WTC11 (cell line): ENCODE measurements around the gene CAAP1. TPM values are rescaled to one million over a fixed set of nuclear protein-coding genes. Genes with fewer than 3 reads are reported as not detected.

Experiments used
- ATAC-seq: fragments of 200-7000 bp; cut with Tn5 transposase; 2 replicates; pipeline ENCODE4 v1.10.0; 2021; ENCODE audit warnings: mild to moderate bottlenecking, moderate library complexity
- CTCF ChIA-PET: fragments of 300-600 bp; sonication (Branson Sonifier 250); formaldehyde crosslinking; loops from one replicate; lab custom pipeline; 2021; ENCODE audit warnings: antibody characterized with exemption; lab: Charles Lee
- POLR2A ChIA-PET: fragments of 350-600 bp; sonication (Branson Sonifier 250); formaldehyde crosslinking; loops from one replicate; lab custom pipeline; 2021; ENCODE audit warnings: antibody characterized with exemption; lab: Charles Lee
- DNase-seq: peaks from one replicate; pipeline ENCODE4 v3.0.0; 2021; ENCODE audit warnings: low spot score
- H3K27ac Mint-ChIP-seq: 2 replicates; pipeline ENCODE4 v1.8.0; 2021; ENCODE audit warnings: mixed read lengths
- H3K27me3 Mint-ChIP-seq: 2 replicates; pipeline ENCODE4 v1.8.0; 2021; ENCODE audit warnings: low read depth, mild to moderate bottlenecking, moderate library complexity, mixed read lengths
- H3K36me3 Mint-ChIP-seq: 2 replicates; pipeline ENCODE4 v1.8.0; 2021; ENCODE audit warnings: mixed read lengths
- H3K4me1 Mint-ChIP-seq: 2 replicates; pipeline ENCODE4 v1.8.0; 2022; ENCODE audit warnings: mixed read lengths
- H3K4me3 Mint-ChIP-seq: 2 replicates; pipeline ENCODE4 v1.8.0; 2021; ENCODE audit warnings: mild to moderate bottlenecking, moderate library complexity, mixed read lengths
- H3K9me3 Mint-ChIP-seq: 2 replicates; pipeline ENCODE4 v1.8.0; 2021; ENCODE audit warnings: mixed read lengths
- AR ChIP-seq: fragments of 250-450 bp; sonication (Bioruptor Pico); IDR thresholded peaks from 2 replicates; pipeline ENCODE4 v1.9.0; 2021; ENCODE audit warnings: mild to moderate bottlenecking
- ATF2 ChIP-seq: sonication (generic); formaldehyde crosslinking; IDR thresholded peaks from 2 replicates; pipeline ENCODE4 v1.8.1; 2022; ENCODE audit warnings: low read depth, missing genetic modification reagents, borderline replicate concordance
- CBFB ChIP-seq: sonication (generic); formaldehyde crosslinking; IDR thresholded peaks from 2 replicates; pipeline ENCODE4 v1.8.1; 2022; ENCODE audit warnings: mild to moderate bottlenecking, low read depth, missing genetic modification reagents
- CREM ChIP-seq: sonication (generic); formaldehyde crosslinking; IDR thresholded peaks from 2 replicates; pipeline ENCODE4 v1.8.1; 2022; ENCODE audit warnings: mild to moderate bottlenecking, missing genetic modification reagents, moderate library complexity
- FOXJ3 ChIP-seq: sonication (generic); formaldehyde crosslinking; IDR thresholded peaks from 2 replicates; pipeline ENCODE4 v1.9.0; 2021; ENCODE audit warnings: missing genetic modification reagents, mild to moderate bottlenecking, borderline replicate concordance
- GTF2I ChIP-seq: fragments of 250-450 bp; sonication (Bioruptor Pico); conservative IDR thresholded peaks from 2 replicates; pipeline ENCODE4 v1.4.0; 2021; ENCODE audit warnings: mild to moderate bottlenecking
- HMGA2 ChIP-seq: fragments of 250-450 bp; sonication (Bioruptor Pico); IDR thresholded peaks from 2 replicates; pipeline ENCODE4 v1.4.0; 2021; ENCODE audit warnings: mild to moderate bottlenecking, moderate library complexity
- IRF2 ChIP-seq: sonication (generic); formaldehyde crosslinking; IDR thresholded peaks from 2 replicates; pipeline ENCODE4 v1.8.0; 2022; ENCODE audit warnings: low read depth, missing genetic modification reagents, borderline replicate concordance
- JAZF1 ChIP-seq: fragments of 250-450 bp; sonication (Bioruptor Pico); IDR thresholded peaks from 2 replicates; pipeline ENCODE4 v1.9.0; 2021; ENCODE audit warnings: moderate library complexity, mild to moderate bottlenecking, inconsistent platforms
- JUN ChIP-seq: sonication (generic); formaldehyde crosslinking; IDR thresholded peaks from 2 replicates; pipeline ENCODE4 v1.8.0; 2023; ENCODE audit warnings: mild to moderate bottlenecking, missing genetic modification reagents
- MAX ChIP-seq: sonication (generic); formaldehyde crosslinking; IDR thresholded peaks from 2 replicates; pipeline ENCODE4 v1.8.0; 2022; ENCODE audit warnings: mild to moderate bottlenecking, missing genetic modification reagents
- NFE2L1 ChIP-seq: sonication (generic); formaldehyde crosslinking; IDR thresholded peaks from 2 replicates; pipeline ENCODE4 v1.8.1; 2023; ENCODE audit warnings: missing genetic modification reagents
- NFYB ChIP-seq: sonication (generic); formaldehyde crosslinking; conservative IDR thresholded peaks from 2 replicates; pipeline ENCODE4 v1.8.0; 2022; ENCODE audit warnings: low read depth, missing genetic modification reagents
- NR3C1 ChIP-seq: sonication (generic); formaldehyde crosslinking; conservative IDR thresholded peaks from 2 replicates; pipeline ENCODE4 v1.8.1; 2023; ENCODE audit warnings: low read depth, mild to moderate bottlenecking, missing genetic modification reagents
- PRRX2 ChIP-seq: fragments of 250-450 bp; sonication (Bioruptor Pico); IDR thresholded peaks from 2 replicates; pipeline ENCODE4 v1.8.0; 2021; ENCODE audit warnings: mild to moderate bottlenecking
- SOX15 ChIP-seq: fragments of 250-450 bp; sonication (Bioruptor Pico); IDR thresholded peaks from 2 replicates; pipeline ENCODE4 v1.9.0; 2021; ENCODE audit warnings: mild to moderate bottlenecking
- USF2 ChIP-seq: sonication (generic); formaldehyde crosslinking; IDR thresholded peaks from 2 replicates; pipeline ENCODE4 v1.8.1; 2023; ENCODE audit warnings: mild to moderate bottlenecking, missing genetic modification reagents, moderate library complexity
- ZBTB21 ChIP-seq: sonication (generic); formaldehyde crosslinking; IDR thresholded peaks from 2 replicates; pipeline ENCODE4 v1.8.1; 2023; ENCODE audit warnings: mild to moderate bottlenecking, missing genetic modification reagents, borderline replicate concordance
- ZBTB43 ChIP-seq: sonication (generic); formaldehyde crosslinking; IDR thresholded peaks from 2 replicates; pipeline ENCODE4 v1.8.1; 2023; ENCODE audit warnings: mild to moderate bottlenecking, missing genetic modification reagents
- ZNF232 ChIP-seq: sonication (generic); formaldehyde crosslinking; IDR thresholded peaks from 2 replicates; pipeline ENCODE4 v1.8.0; 2022; ENCODE audit warnings: mild to moderate bottlenecking, missing genetic modification reagents
- ZNF263 ChIP-seq: sonication (generic); formaldehyde crosslinking; IDR thresholded peaks from 2 replicates; pipeline ENCODE4 v1.8.1; 2022; ENCODE audit warnings: low read depth, mild to moderate bottlenecking, moderate library complexity, missing genetic modification reagents
- ZNF281 ChIP-seq: sonication (generic); formaldehyde crosslinking; IDR thresholded peaks from 2 replicates; pipeline ENCODE4 v1.8.0; 2023; ENCODE audit warnings: mild to moderate bottlenecking, missing genetic modification reagents
- ZNF317 ChIP-seq: sonication (generic); formaldehyde crosslinking; IDR thresholded peaks from 2 replicates; pipeline ENCODE4 v1.8.1; 2023; ENCODE audit warnings: low read depth, mild to moderate bottlenecking, moderate library complexity, missing genetic modification reagents, borderline replicate concordance
- ZNF396 ChIP-seq: fragments of 250-450 bp; sonication (Bioruptor Pico); IDR thresholded peaks from 2 replicates; pipeline ENCODE4 v1.8.0; 2021; ENCODE audit warnings: mild to moderate bottlenecking, moderate library complexity, borderline replicate concordance
- ZNF512 ChIP-seq: sonication (generic); formaldehyde crosslinking; IDR thresholded peaks from 2 replicates; pipeline ENCODE4 v1.8.1; 2022; ENCODE audit warnings: missing genetic modification reagents, borderline replicate concordance
- total RNA-seq: library from RNA; stranded (reverse); gene quantifications from 3 replicates; pipeline ENCODE4 v1.2.3, GENCODE V29; 2021

The CAAP1 gene
- total RNA-seq, 1 experiment from 2014 or later = 45.4 TPM

- no peak for TF ChIP-seq ZNF396 (CRISPR knock-in tag)
- no peak for TF ChIP-seq IRF2 (CRISPR knock-in tag)
- TF ChIP-seq ATF2 (CRISPR knock-in tag) = no peak
- TF ChIP-seq JUN = no peak
- TF ChIP-seq CREM (CRISPR knock-in tag) = no peak
- TF ChIP-seq HMGA2 (CRISPR knock-in tag) = no peak
- no peak for TF ChIP-seq ZNF281 (CRISPR knock-in tag)
- TF ChIP-seq NFYB = no peak
- TF ChIP-seq, all 79 proteins: peak for 0
Observed at GRCh38 chr9:26925609-26926008, 33.0 kb upstream of the CAAP1 start (continued).

GRCh38 chr9:26919698-26920097 lies 27.1 kb upstream of the CAAP1 start:
- ChIA-PET POLR2A (no interaction called here), CTCF (no interaction called here)
- DNase-seq (no peak), ATAC-seq (no peak)
- H3K36me3 Mint-ChIP-seq = peaks cover 73% of the 10 kb centered on the region
- no peaks in the 10 kb centered on the region for H3K27me3 Mint-ChIP-seq
- no peak overlapping the region for H3K4me3 Mint-ChIP-seq
- H3K9me3 Mint-ChIP-seq = no peaks in the 10 kb centered on the region
- TF ChIP-seq USF2 (CRISPR knock-in tag) (no peak), NR3C1 (CRISPR knock-in tag) (no peak), GTF2I (CRISPR knock-in tag) (no peak), HMGA2 (CRISPR knock-in tag) (no peak), JAZF1 (no peak), ZNF263 (CRISPR knock-in tag) (no peak), ZNF317 (CRISPR knock-in tag) (no peak), SOX15 (CRISPR knock-in tag) (no peak), PRRX2 (CRISPR knock-in tag) (no peak), ZNF232 (CRISPR knock-in tag) (no peak)
- no peaks in the 10 kb centered on the region for H3K4me1 Mint-ChIP-seq
- H3K27ac Mint-ChIP-seq = no peak overlapping the region

- no peak for DNase-seq
- Mint-ChIP-seq H3K4me3 (no peak overlapping the region), H3K9me3 (no peaks in the 10 kb centered on the region), H3K27ac (no peak overlapping the region), H3K36me3 (peaks cover 42% of the 10 kb centered on the region), H3K4me1 (no peaks in the 10 kb centered on the region), H3K27me3 (no peaks in the 10 kb centered on the region)
- ChIA-PET POLR2A (no interaction called here), CTCF (no interaction called here)
- ATAC-seq = no peak
- TF ChIP-seq NFE2L1 (CRISPR knock-in tag) = no peak
- TF ChIP-seq ZBTB43 (CRISPR knock-in tag) = no peak
- no peak for TF ChIP-seq CBFB (CRISPR knock-in tag)
- no peak for TF ChIP-seq AR (CRISPR knock-in tag)
- no peak for TF ChIP-seq ZBTB21
- TF ChIP-seq ZNF512 (CRISPR knock-in tag) = no peak
- TF ChIP-seq FOXJ3 (CRISPR knock-in tag) = no peak
- TF ChIP-seq MAX (CRISPR knock-in tag) = no peak
Observed at GRCh38 chr9:26913138-26913668, 20.6 kb upstream of the CAAP1 start.
